ENCODE measurements around the gene SH3GLB2.

Gene SH3GLB2

GRCh38 chr9:129023036-129023907 lies 4.9 kb downstream of the SH3GLB2 start:
- H2AFZ ChIP-seq (ENCODE audit: low read depth, low read length): no peak overlapping the region

GRCh38 chr9:129022037-129022436 lies 6.1 kb downstream of the SH3GLB2 start:
- Histone ChIP-seq H3K4me1 (ENCODE audit: insufficient read depth, low read length) (peaks cover 21% of the 10 kb centered on the region), H2AFZ (ENCODE audit: low read depth, low read length) (no peak overlapping the region), H3K36me3 (ENCODE audit: insufficient read depth, low read length) (no peaks in the 10 kb centered on the region), H3K9me3 (ENCODE audit: low read length) (no peaks in the 10 kb centered on the region), H3K4me3 (ENCODE audit: low read length) (no peak overlapping the region), H3K27me3 (ENCODE audit: insufficient read depth, low read length) (no peaks in the 10 kb centered on the region)

More at GRCh38 chr9:129023036-129023907, 4.9 kb downstream of the SH3GLB2 start:
- no peaks in the 10 kb centered on the region for H3K9me3 ChIP-seq (ENCODE audit: low read length)
- peaks cover 27% of the 10 kb centered on the region for H3K4me1 ChIP-seq (ENCODE audit: insufficient read depth, low read length)
- H3K4me3 ChIP-seq (ENCODE audit: low read length): no peak overlapping the region
- no peaks in the 10 kb centered on the region for H3K27me3 ChIP-seq (ENCODE audit: insufficient read depth, low read length)
- no peaks in the 10 kb centered on the region for H3K36me3 ChIP-seq (ENCODE audit: insufficient read depth, low read length)

DNA sequence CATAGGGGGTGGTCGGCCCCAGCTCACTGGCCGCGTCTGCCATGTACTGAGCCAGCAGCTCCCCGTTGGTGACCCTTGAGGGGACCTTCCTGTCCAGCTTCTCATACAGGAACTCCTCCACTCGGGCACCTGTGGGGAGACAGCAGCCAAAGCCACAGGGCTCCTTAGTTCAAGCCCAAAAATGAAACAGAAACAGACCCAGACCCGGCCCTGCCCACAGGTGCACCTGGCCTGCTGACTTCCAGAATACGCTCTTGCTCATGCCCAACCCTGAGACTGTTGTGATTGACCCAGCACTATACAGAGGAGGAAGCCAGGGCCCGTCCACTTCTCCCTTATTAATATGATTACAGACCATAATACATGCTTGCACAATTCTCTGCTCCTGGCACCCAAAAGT lies 7.0 kb downstream of the SH3GLB2 start:
- Histone ChIP-seq H3K36me3 (ENCODE audit: insufficient read depth, low read length) (no peaks in the 10 kb centered on the region), H2AFZ (ENCODE audit: low read depth, low read length) (no peak overlapping the region), H3K9me3 (ENCODE audit: low read length) (no peaks in the 10 kb centered on the region), H3K4me1 (ENCODE audit: insufficient read depth, low read length) (peaks cover 11% of the 10 kb centered on the region), H3K27me3 (ENCODE audit: insufficient read depth, low read length) (no peaks in the 10 kb centered on the region), H3K4me3 (ENCODE audit: low read length) (no peak overlapping the region)

DNA sequence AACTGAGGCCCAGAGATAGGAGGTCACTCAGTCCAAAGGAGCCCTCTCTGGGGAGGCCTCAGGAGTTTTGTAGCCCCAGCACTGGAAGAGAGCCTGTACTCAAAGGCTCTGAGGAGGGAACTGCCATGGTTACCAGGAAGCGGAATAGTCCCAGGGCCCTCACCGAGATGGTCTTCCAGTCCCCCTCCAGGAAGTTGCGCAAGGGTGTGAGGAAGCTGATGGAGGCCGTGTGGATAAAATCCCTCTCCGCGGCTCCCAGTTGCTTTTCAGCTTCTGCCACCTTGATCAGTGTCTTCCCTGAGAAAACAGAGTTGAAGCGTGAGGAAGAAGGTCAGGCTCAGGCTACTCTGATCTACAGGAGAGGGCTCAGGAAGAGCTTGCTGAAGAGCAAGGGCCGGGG lies 13.5 kb downstream of the SH3GLB2 start:
- H3K9me3 ChIP-seq (ENCODE audit: low read length): no peaks in the 10 kb centered on the region

GRCh38 chr9:129014124-129014523 lies 14.0 kb downstream of the SH3GLB2 start:
- Histone ChIP-seq H3K4me1 (ENCODE audit: insufficient read depth, low read length) (no peaks in the 10 kb centered on the region), H2AFZ (ENCODE audit: low read depth, low read length) (no peak overlapping the region), H3K9me3 (ENCODE audit: low read length) (no peaks in the 10 kb centered on the region), H3K36me3 (ENCODE audit: insufficient read depth, low read length) (peaks cover 48% of the 10 kb centered on the region), H3K4me3 (ENCODE audit: low read length) (no peak overlapping the region), H3K27me3 (ENCODE audit: insufficient read depth, low read length) (no peaks in the 10 kb centered on the region)

More for the DNA sequence above, 13.5 kb downstream of the SH3GLB2 start:
- Histone ChIP-seq H3K4me3 (ENCODE audit: low read length) (no peak overlapping the region), H2AFZ (ENCODE audit: low read depth, low read length) (no peak overlapping the region), H3K27me3 (ENCODE audit: insufficient read depth, low read length) (no peaks in the 10 kb centered on the region), H3K36me3 (ENCODE audit: insufficient read depth, low read length) (peaks cover 46% of the 10 kb centered on the region), H3K4me1 (ENCODE audit: insufficient read depth, low read length) (no peaks in the 10 kb centered on the region)

DNA sequence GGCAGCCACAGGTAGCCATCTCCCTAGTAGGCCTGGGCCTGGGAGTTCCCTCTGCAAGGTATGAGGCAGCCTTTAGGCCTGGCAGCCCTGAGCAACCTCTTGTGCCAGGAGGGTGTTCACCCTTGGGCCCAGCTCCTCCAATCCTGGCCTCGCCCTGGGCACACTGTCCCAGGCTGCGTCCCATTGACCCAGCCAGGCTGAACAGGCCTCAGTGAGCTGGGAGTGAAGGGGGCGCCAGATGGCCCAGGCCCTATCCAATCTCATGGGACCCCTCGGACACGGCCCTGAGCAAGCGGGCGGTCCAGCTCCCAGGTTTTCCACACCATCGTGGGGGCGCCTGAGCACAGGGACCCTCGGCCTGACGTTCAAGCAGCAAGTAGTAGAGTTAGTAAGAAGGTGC lies 14.5 kb downstream of the SH3GLB2 start:
- H3K9me3 ChIP-seq (ENCODE audit: low read length): no peaks in the 10 kb centered on the region
- no peaks in the 10 kb centered on the region for H3K4me1 ChIP-seq (ENCODE audit: insufficient read depth, low read length)
- H3K4me3 ChIP-seq (ENCODE audit: low read length): no peak overlapping the region
- H2AFZ ChIP-seq (ENCODE audit: low read depth, low read length): no peak overlapping the region
- no peaks in the 10 kb centered on the region for H3K27me3 ChIP-seq (ENCODE audit: insufficient read depth, low read length)
- peaks cover 52% of the 10 kb centered on the region for H3K36me3 ChIP-seq (ENCODE audit: insufficient read depth, low read length)

- Histone ChIP-seq H2AFZ (ENCODE audit: low read depth, low read length) (no peak overlapping the region), H3K9me3 (ENCODE audit: low read length) (no peaks in the 10 kb centered on the region), H3K4me3 (ENCODE audit: low read length) (no peak overlapping the region), H3K27me3 (ENCODE audit: insufficient read depth, low read length) (no peaks in the 10 kb centered on the region), H3K4me1 (ENCODE audit: insufficient read depth, low read length) (no peaks in the 10 kb centered on the region), H3K36me3 (ENCODE audit: insufficient read depth, low read length) (peaks cover 59% of the 10 kb centered on the region)
Observed at GRCh38 chr9:129012893-129013448, 15.2 kb downstream of the SH3GLB2 start.

GRCh38 chr9:129012343-129012742 lies 15.8 kb downstream of the SH3GLB2 start:
- Histone ChIP-seq H3K27me3 (ENCODE audit: insufficient read depth, low read length) (no peaks in the 10 kb centered on the region), H3K4me1 (ENCODE audit: insufficient read depth, low read length) (no peaks in the 10 kb centered on the region), H3K36me3 (ENCODE audit: insufficient read depth, low read length) (peaks cover 65% of the 10 kb centered on the region), H3K9me3 (ENCODE audit: low read length) (no peaks in the 10 kb centered on the region), H2AFZ (ENCODE audit: low read depth, low read length) (no peak overlapping the region), H3K4me3 (ENCODE audit: low read length) (no peak overlapping the region)

DNA sequence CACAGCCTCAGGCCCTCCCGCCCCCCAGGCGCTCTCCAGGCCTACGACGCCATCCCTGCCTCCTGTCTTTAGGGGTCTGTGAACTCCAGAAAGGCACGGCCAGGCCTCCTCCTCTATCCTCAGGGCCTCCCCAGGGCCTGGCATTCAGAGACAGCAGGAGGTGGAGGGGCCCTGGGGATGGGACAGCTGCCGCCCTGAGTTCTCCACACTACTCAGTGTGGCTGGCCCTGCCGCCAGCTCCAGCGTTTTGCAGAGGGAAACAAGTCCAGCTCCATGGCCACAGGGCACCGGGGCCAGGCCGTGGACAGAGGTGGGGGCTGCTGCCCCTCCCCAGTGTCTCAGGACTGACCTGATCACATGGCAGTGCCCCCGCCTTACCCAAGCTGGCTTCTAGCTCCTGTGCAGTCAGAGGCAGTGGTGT lies 16.4 kb downstream of the SH3GLB2 start:
- Histone ChIP-seq H3K4me1 (ENCODE audit: insufficient read depth, low read length) (no peaks in the 10 kb centered on the region), H3K27me3 (ENCODE audit: insufficient read depth, low read length) (no peaks in the 10 kb centered on the region), H2AFZ (ENCODE audit: low read depth, low read length) (no peak overlapping the region), H3K4me3 (ENCODE audit: low read length) (no peak overlapping the region), H3K36me3 (ENCODE audit: insufficient read depth, low read length) (peaks cover 69% of the 10 kb centered on the region), H3K9me3 (ENCODE audit: low read length) (no peaks in the 10 kb centered on the region)

DNA sequence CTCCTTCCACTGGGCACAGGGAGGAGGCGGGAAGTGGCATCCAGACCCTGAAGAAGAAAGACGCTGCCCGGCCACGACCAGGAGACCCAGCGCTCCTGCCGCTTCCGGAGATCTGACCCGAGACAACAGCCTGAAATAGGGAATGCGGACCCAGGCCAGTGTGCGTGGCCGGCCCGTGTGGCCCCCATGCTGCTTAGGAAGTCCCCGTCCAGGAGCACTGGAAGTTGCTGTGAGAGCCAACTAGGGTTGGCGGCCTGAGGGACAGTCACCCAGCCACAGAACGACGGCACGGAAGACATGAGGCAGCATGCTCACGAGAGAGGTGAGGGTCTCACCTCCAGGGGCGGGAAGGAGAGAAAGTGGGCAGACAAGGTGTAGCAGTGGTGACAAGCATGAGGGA lies 17.0 kb downstream of the SH3GLB2 start:
- H3K9me3 ChIP-seq (ENCODE audit: low read length): no peaks in the 10 kb centered on the region
- H2AFZ ChIP-seq (ENCODE audit: low read depth, low read length): no peak overlapping the region
- H3K36me3 ChIP-seq (ENCODE audit: insufficient read depth, low read length): peaks cover 74% of the 10 kb centered on the region
- no peaks in the 10 kb centered on the region for H3K27me3 ChIP-seq (ENCODE audit: insufficient read depth, low read length)
- no peaks in the 10 kb centered on the region for H3K4me1 ChIP-seq (ENCODE audit: insufficient read depth, low read length)
- no peak overlapping the region for H3K4me3 ChIP-seq (ENCODE audit: low read length)

DNA sequence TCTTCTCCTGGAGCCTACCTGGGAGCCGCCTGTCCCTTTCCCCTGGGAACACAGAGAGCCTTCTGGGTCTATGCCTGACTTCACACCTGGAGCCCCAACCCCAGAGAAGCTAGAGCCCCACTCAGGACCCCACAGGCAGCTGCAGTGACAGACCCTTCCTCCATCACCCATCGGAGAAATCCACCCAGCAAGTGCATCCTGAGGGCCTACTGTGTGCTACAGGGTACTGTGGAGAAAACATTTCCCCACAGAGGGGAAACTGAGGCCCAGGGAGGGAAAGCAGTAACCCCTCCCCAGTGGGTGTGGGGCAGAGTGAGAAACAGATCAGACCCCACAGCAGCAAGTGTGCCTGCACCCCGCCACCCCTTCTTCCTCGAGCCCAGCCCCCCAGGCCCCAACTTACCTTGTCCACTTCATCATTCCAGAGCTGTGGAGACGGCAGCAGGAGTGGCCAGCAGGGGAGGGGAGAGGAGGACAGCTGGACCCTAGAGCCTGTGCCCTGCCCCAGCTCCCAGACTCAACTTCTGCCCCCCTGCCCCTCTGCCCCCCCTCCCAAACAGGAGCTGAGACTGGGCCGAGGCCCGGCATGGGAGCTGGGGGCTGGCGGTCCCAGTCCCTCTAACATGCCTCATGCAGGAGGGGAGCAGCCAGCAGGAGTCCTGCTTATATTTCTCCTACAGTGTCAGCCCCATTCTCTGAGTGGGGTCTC lies 17.7 kb downstream of the SH3GLB2 start:
- Histone ChIP-seq H3K27me3 (ENCODE audit: insufficient read depth, low read length) (no peaks in the 10 kb centered on the region), H3K9me3 (ENCODE audit: low read length) (no peaks in the 10 kb centered on the region), H3K4me3 (ENCODE audit: low read length) (no peak overlapping the region), H3K4me1 (ENCODE audit: insufficient read depth, low read length) (no peaks in the 10 kb centered on the region), H3K36me3 (ENCODE audit: insufficient read depth, low read length) (peaks cover 78% of the 10 kb centered on the region), H2AFZ (ENCODE audit: low read depth, low read length) (no peak overlapping the region)

GRCh38 chr9:129009584-129010141 lies 18.5 kb downstream of the SH3GLB2 start:
- no peak overlapping the region for H2AFZ ChIP-seq (ENCODE audit: low read depth, low read length)
- no peaks in the 10 kb centered on the region for H3K9me3 ChIP-seq (ENCODE audit: low read length)
- H3K4me3 ChIP-seq (ENCODE audit: low read length): no peak overlapping the region
- H3K36me3 ChIP-seq (ENCODE audit: insufficient read depth, low read length): peaks cover 79% of the 10 kb centered on the region
- no peaks in the 10 kb centered on the region for H3K4me1 ChIP-seq (ENCODE audit: insufficient read depth, low read length)
- H3K27me3 ChIP-seq (ENCODE audit: insufficient read depth, low read length): no peaks in the 10 kb centered on the region

All from neuron (in vitro differentiated cells).